ENCODE measurements around the gene CAVIN1.
A peak's percentile ranks its signal among the peaks of the same experiment; 100 is the strongest.
"Not testable (repeated sequence)": the region's sequence is repeated elsewhere in the genome, so short reads cannot be mapped to it uniquely, and the experiment has no call there.

The CAVIN1 gene

DNA sequence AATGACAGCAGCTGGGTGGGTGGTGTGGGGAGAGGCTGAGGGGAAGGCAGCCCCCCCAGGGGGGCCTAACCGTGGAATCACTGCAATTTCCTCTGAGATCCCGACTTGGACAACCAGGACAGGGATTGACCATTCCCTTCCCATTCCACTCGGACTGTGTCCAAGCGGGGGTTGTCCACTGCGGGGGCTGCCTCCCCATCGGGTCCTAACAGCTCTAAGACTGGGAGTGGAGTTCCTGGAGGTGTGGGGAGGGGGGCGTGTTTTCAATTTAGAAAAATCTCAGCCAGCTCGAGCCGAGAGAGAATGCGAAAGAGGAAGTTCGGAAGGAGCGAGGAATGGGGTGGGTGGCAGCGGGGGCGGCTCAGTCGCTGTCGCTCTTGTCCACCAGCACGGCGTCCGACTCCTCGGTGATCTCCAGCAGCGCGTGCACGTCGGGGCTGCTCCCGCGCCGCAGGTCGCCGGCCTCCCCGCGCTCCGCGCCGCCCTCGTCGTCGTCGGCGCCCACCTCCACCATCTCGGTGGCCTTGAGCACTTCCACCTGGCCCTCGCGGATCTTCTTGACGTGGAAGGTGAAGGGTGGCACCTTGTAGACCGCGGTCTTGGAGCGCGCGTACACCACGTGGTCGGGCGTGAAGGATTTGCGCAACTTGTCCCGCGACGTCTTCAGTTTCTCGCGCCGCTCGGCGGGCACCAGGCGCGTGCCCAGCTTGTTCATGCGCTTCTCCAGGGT is 18.6 kb downstream of the CAVIN1 start:
- DNase-seq, result no peak

DNA sequence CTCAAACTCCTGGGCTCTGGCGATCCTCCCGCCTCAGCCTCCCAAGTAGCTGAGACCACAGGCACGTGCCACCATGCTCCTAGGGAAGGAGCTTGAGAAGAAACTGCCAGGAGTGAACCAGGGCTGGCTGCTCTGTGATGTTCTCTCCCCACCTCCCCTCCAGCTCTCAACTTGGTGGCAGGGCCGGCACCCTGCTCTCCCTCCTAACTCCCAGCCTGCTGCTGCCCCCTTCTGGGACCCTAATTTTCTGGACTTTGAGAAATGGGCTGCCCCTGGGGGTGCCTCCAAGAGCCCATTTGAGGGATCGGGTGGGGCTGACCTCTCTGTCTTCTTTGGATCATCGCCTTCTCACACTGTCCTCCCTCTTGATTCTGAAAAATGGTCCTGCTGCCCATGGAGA is 19.9 kb downstream of the CAVIN1 start:
- peak; percentile 10 for DNase-seq

DNA sequence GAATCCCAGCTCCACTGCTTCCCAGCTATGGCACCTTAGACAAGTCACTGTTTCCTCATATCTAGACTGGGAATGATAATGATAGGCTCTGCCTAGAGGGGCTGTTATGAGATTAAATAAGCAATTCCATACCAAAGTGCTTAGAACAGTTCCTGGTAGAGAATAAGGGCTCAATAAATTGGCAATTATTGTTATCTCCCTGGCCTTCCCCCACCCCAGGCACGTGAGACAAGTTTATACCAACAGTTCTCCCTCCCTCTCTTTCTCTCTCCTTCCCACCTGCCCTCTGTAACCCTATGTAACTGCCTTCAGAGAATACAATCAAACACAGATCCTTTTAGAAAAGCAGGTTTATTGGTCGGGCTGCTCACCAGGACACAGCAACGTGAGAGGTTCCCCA is 20.9 kb downstream of the CAVIN1 start:
- DNase-seq, result no peak

DNA sequence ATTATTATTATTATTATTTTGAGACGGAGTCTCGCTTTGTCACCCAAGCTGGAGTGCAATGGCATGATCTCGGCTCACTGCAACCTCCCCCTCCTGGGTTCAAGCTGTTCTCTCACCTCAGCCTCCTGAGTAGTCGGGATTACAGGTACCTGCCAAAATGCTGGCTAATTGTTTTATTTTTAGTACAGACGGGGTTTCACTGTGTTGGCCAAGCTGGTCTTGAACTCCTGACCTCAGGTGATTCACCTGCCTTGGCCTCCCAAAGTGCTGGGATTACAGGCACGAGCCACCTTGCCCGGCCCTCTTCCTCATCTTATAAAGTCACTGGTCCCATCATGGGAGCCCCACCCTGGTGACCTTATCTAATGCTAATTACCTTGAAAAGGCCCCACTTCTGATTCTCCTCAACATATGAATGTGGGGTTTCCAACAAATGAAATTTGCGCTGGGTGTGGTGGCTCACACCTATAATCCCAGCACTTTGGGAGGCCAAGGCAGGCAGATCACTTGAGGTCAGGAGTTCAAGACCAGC is 22.1 kb downstream of the CAVIN1 start:
- DNase-seq, result not testable (repeated sequence)

DNA sequence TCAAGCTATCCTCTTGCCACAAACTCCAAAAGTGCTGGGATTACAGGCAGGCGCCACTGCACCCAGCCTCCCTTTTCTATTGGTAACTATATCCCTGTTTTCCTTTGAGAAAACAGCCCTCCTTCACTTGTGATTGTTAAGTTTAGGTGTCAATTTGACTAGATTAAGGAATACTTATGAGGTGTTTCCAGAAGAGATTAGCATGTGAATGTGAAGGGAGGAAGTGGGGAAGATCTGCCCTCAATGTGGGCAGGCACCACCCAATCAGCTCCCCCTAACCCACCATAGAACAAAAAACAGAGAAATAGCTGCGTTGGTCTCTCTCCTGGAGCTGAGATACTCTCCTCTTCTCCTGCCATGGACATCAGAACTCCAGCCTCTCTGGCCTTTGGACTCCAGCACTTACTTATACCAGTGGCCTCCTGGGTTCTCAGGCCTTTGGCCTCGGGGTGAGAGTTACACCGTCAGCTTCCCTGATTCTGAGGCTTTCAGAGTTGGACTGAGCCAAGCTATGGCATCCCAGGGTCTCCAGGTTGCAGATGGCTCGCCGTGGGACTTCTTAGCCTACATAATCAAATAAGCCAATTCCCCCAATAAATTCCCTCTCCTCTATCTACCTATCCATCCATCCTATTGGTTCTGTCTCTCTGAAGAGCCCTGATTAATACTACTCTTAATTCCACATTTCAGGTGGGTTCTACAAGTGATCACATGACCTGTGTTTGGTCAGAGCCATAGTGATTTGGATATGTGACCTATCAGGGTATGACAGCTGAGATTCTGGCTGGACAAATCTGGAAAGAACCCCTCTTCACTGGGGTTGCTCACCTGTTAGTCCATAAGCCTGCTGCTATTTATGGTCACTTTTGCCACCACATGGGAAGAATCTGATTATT is 22.9 kb downstream of the CAVIN1 start:
- no peak for DNase-seq

DNA sequence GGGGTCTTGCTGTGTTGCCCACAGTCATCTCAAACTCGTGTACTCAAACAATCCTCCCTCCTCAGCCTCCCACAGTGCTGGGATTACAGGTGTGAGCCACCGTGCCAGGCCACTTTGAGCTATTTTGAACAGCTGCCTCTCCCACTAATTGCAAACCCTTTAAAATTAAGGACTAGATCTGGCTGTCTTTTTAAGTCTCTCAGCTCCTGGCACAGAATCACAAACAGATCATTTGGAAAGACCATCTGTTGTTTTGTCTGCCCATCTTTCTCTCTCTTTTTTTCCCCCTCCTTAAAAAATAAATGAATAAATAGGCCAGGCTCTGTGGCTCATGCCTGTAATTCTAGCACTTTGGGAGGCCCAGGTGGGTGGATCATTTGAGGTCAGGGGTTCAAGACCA is 23.9 kb downstream of the CAVIN1 start:
- no peak for DNase-seq

DNA sequence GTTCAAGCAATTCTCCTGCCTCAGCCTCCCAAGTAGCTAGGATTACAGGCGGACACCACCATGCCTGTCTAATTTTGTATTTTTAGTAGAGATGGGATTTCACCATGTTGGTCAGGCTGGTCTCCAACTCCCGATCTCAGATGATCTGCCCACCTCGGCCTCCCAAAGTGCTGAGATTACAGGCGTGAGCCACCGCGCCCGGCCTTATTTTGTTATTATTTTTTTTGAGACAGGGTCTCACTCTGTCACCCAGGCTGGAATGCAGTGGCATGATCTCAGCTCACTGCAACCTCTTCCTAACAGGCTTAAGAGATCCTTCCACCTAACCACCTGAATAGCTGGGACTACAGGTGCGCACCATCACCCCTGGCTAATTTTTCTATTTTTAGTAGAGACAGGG is 27.5 kb downstream of the CAVIN1 start:
- not testable (repeated sequence) for DNase-seq

DNA sequence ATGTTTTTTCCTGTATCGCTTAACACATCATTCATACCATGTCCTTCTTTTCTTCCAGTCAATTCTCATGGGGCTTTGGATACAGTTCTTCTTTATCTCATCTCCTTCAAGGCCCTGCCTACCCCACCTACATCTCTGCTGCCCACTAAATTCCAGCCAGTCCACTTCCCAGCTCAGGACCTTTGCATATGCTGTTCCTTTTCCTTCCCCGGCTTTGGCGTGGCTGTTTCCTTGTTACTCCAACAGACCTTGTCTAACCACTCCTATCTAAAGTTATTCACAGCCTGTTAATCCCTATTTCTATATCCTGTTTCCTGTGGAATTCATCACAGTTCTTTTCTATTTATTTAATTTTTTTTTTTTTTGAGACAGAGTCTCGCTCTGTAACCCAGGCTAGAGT is 28.2 kb downstream of the CAVIN1 start:
- DNase-seq, result no peak

DNA sequence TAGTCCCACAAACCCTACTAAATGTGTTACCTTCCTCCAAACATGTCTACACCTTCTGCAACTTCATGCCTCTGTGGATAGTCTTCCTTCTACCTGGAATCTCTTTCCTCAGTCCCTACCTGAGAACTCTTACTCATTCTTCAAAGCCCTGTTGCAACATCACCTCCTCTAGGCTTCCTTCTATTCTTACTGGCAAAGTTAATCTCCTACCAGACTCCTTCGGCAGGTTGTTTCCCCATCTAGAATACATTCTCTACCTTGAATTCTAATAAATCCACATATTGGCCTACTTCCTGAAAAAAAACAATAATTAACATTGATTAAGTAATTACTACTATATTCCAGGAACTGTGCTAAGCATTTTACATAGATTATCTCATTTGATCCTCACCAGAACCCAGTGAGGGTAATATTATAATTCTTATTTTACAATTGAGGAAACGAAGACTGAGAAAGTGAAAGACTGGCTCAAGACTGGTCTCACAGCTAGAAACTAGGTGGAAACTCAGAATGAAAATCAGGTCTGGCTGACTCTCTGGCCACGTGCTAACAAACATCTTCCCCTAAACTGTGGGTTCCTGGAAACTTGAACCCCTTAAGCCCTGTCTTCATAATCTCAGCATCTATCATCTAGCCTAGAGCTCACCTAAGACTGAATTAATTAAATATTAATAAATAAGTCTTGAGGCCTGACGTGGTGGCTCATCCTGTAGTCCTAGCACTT is 30.2 kb downstream of the CAVIN1 start:
- DNase-seq, result no peak

DNA sequence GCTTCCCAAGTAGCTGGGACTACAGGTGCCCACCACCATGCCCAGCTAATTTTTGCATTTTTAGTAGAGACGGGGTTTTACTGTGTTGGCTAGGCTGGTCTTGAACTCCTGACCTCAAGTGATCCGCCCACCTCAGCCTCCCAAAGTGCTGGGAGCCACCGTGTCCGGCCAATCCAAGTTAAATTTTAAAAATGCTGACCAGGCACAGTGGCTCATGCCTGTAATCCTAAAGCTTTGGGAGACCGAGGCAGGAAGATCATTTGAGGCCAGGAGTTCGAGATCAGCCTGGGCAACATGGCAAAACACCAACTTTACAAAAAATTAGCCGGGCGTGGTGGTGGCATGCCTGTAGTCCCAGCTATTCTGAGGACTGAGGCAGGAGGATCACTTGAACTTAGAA is 31.6 kb downstream of the CAVIN1 start:
- DNase-seq, result not testable (repeated sequence)

DNA sequence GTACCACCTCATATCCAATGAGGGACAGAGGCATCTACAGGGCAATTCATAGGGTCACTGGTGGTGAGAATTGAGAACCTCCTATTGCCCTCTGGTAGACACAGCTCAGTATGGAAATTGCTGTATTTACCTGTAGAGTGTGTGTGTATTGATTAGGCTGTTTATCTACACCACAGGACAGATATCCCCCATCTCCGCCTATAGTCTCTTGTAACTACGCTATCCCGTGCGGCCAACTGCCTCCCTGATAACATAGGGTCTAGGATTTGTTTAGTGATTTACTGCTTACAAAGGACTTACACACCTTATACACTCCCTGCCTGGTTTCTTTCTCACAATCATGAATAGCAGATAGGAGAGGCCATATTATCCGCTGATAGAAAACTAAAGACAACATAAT is 33.2 kb downstream of the CAVIN1 start:
- DNase-seq, result no peak

DNA sequence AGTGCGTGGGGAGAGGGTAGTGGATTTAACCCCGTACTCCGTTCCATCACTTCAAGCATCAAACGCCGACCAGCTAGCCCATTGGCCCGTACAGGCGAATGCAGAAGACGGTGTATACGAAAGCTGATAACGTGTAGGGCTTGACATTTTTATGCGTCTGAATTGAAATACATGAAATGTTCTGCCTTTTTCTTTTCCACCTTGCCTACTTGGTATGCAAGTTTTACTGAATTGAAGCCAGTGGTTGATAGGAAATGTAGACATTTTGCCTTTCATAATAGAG is 34.0 kb downstream of the CAVIN1 start:
- peak; percentile 39 for DNase-seq

DNA sequence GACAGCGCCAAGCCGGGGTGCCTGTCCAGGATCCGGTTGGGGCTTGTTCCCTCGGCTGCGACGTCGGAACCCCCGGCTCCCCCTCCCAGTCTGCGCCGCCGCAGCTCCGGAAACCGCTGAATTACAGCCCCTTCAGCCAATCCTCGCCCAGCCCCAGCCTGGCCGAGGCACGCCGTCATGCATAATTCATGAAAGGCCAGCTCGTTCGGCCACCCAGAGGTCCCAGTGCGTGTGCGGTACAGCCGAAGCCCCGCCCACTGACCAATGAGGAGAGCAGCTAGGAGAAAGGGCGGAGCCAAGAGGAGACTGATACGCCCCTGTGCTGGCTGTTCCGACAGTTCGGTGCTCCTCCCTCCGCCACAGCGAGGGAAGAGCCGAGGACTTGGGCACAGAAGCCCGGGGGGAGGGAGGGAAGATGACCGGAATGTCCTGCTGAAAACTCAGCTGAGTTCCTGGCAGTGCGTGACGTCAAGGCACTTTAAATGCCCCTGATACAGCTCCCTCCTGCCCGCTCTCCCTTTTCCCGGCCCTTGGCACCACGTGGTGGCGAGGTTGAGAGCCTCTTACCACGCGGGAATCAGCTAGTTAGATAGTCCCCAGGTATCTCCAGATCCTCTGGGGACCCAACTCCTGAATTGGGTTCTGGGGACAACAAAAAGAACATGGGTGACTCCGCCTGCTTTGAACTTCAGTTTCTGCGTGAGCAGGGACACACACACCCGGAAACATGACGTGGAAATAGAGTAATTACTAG is 34.5 kb downstream of the CAVIN1 start, which contains the start of gene STAT3:
STAT3 (minus strand) TSS at position 62 of the 754 bp plus-strand sequence. CDS start 39,926 bp downstream, outside the sequence.
- peak; percentile 98 for DNase-seq

DNA sequence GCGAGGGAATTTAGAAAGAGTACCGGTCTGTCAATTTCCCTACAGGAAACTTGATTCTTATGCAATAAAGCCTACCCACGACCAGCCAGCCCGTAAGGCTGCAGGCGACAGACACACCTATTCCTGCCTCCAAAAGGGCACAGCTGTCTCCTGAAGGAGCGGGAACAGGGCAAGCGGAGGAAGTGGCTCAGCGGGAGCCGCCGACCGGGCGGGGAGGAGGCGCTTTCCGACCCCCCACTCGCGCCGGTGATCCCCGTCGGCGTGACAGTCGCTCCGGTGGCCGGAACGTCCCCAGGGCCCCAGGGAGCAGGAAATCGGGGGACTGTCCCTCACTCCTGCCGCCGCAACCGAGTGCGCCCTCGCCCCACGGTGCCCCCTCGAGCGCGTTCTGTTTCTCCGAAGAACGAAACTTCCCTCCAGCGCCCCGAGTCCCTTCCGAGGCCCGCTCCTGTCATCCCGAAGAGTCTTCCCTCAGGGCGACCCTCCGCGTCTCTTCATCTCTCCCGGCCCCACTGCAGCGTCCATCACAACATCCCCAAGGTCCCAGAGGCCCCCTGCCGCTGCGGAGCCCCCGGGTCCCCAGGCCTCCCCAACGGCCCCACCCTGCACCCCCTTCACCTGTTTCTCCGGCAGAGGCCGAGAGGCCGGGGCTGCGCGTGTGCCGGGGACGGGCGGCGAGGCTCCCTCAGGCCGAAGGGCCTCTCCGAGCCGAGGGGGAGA is 35.2 kb downstream of the CAVIN1 start:
- peak; percentile 27 for DNase-seq

DNA sequence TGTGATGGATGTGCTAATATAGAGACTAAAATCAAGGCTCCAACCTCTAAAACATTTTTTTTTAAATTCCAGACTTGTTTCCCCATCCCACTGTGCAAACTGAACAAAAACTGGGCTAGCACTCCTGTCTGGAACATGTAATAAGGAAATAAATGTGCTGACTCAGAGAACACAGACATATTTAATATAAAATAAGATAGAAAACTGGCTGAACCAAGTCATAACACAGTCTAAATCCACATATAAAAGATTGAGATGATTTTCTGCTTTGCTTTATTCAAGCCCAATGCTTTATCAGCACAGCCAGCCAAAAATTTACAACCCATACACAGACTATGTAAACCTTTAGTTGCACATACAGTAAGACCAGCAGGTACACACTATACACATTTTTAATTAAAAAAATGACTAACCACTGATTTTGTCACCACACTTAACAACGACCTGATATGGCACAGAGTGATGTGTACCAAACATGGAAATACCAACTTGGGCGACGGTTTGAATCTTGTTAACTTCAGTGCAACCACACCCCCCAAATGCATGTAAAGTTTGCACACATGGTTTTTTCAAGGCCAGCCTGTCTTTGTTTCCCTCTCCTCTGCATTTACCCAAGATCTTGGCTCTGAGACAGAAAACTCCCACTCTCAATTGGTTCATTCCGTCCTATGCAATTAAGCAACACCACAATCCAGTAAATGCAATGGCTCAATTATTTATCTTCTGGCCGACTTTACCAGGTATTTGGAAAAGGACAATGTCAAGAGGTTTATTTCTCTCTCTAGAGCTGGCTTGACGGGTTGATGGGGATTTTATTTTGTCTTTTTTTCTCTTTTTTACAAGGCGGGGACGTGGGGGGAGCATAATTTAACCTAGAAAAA is 36.0 kb downstream of the CAVIN1 start:
- DNase-seq, result no peak

DNA sequence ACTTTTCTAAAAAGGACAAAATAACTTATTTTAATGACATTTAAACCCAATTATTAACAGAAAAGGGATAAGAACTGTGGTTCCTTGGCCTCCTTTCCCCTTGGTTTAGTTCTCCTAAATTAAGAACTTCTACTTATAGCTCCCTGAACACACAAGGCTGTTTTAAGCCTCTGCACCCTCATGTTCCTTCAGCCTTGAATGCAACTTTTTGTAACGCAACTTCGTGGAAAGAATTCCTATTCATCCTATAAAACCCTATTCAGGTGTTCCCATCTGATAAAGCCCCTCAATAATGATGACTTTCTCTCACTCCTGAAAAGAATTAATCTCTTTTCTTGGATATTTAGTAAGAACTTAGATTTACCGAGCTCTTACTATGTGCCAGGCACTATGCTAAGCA is 41.2 kb downstream of the CAVIN1 start:
- no peak for DNase-seq

DNA sequence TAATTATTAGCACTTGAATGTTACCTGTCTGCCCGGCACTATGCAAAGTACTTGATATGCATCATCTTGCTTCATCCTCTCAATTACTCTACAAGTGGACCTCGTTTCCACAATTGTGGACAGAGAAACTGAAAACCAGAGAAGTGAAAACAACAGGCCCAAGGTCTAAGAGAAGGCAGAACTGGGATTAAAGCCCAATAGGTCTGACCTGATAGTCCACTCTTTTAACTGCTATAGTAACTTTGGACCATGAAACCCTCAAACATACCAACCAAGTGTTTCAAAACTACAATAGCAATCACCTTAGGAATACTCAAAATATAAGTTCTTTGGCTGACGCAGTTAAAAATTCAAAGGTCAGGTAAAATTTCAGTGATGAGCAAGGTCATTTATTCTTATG is 42.1 kb downstream of the CAVIN1 start:
- DNase-seq, result no peak

DNA sequence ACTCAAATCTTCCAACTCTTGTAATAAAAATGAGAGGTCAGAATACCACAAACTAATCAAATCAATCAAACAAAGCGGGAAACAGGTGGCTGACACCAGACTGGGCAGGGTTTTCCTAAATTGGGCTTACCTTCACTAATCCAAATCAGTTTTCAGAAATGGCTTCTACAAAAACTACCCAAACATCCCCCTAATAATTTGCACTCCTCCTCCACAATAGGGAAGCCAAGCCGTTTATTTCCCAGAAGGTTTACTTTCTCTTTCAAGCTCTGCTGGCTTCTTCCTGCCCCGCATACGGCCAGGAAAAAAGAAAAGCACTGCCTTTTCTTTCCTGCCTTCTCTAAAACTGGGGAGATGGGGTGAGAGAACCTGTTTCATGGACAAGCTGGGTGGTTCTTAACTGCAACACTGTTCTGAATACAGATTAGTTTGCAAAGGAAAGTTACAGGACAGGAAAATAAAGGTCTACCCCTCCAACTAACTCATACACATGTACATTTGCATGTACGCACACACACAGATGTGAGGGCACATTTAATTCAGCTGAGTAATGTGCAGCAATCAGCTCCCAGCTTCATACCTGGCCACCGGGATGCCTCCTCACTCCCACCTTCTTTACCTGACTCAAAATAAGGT is 44.0 kb downstream of the CAVIN1 start:
- peak; percentile 61 for DNase-seq

DNA sequence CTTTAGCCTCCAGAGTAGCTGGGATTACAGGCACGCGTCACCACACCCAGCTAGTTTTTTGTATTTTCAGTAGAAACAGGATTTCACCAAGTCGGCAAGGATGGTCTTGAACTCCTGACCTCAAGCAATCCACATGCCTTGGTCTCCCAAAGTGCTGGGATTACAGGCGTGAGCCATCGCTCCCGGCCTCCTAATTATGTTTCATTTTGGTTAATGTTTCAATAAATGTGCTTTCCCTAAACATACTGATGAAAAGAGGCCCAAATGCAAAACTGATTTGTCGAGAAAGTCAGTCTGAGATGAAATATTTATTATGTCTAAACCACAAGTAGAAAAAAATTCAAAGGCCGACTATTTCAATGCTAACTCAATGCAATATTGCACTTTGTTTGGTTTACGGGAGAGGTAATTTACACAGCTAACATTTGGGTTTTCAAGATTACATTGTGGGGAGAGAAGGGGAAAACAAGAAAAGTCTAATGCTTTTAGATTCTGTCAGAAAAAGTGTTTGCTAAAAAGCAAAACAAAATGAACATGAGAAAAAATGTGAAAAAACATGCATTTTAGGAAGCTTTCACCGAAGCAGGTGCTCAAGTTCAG is 44.6 kb downstream of the CAVIN1 start:
- no peak for DNase-seq

DNA sequence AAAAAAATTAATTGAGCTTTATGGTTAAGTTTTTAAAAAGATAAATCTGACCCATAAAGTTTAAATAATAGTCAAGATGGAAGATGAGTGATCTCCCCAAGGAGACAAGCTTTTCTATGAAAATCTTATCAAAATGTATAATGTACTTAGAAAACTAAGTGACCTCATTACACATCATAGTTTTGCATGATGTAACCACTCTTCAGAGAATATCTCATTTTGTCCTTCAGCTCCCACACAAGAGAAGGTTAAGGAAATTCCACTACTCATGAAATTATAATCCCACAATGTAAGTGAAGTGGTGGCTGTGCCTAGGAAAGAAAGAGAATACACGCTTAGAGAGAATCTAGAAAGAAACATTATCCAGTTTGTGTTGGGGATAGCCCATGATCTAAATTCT is 49.2 kb downstream of the CAVIN1 start:
- DNase-seq, result no peak
